Myometrial cell (primary cell): Measurements from ENCODE around the gene TMEM256. TPM values are rescaled to one million over a fixed set of nuclear protein-coding genes. Genes with fewer than 3 reads are reported as not detected.

Experiments used
- total RNA-seq: library from RNA; depleted of rRNA; stranded (reverse); fragments of >200 nt; gene quantifications from 2 replicates; pipeline ENCODE4 v1.2.3, GENCODE V29; 2015

The TMEM256 gene
- total RNA-seq = 160 and 240 TPM in 2 replicates

GRCh38 chr17:7403977-7404736, at the start of gene TMEM256:
Gene TMEM256, minus strand, starts transcription at chr17:7404097. Its CDS starts 13 bp downstream, at chr17:7404084.

GRCh38 chr17:7444682-7445618, 41.1 kb upstream of the TMEM256 start, which contains the start of gene CHRNB1:
Gene CHRNB1, plus strand, starts transcription at chr17:7445061. Its CDS starts 67 bp downstream, at chr17:7445128.

GRCh38 chr17:7439462-7440112, 35.7 kb upstream of the TMEM256 start, which contains the start of gene FGF11:
Gene FGF11, plus strand, starts transcription at chr17:7439512. Its CDS starts 109 bp downstream, at chr17:7439621.

GRCh38 chr17:7428557-7428956, 24.7 kb upstream of the TMEM256 start, which contains the start of gene SPEM3:
Gene SPEM3, plus strand, starts transcription at chr17:7428857. Its CDS starts 46 bp downstream, at chr17:7428903.

GRCh38 chr17:7425316-7425715, 21.4 kb upstream of the TMEM256 start, which contains the start of gene SPEM2:
Gene SPEM2, plus strand, starts transcription at chr17:7425616. Its CDS starts 73 bp downstream, at chr17:7425689.

GRCh38 chr17:7419819-7420610, 16.1 kb upstream of the TMEM256 start, which contains the start of gene SPEM1:
Gene SPEM1, plus strand, starts transcription at chr17:7420324. Its CDS starts 61 bp downstream, at chr17:7420385.

GRCh38 chr17:7407485-7408251, 3.8 kb upstream of the TMEM256 start, which contains the start of gene NLGN2:
Gene NLGN2, plus strand, starts transcription at chr17:7407845. Its CDS starts 411 bp downstream, at chr17:7408256.

GRCh38 chr17:7394452-7395191, 9.3 kb downstream of the TMEM256 start, which contains the start of gene PLSCR3:
Gene PLSCR3, minus strand, starts transcription at chr17:7394525. Its CDS starts 415 bp downstream, at chr17:7394110.

GRCh38 chr17:7380855-7381683, 22.8 kb downstream of the TMEM256 start, which contains the start of gene TNK1:
Gene TNK1, plus strand, starts transcription at chr17:7381089. Its CDS starts 1,838 bp downstream, at chr17:7382927.

GRCh38 chr17:7355053-7355452, 48.8 kb downstream of the TMEM256 start, which contains the start of gene TMEM95:
Gene TMEM95, plus strand, starts transcription at chr17:7355156. Its CDS starts 49 bp downstream, at chr17:7355205.

Other genes with a start within 250 kb of the TMEM256 start
- 3.5 TPM in 1 of 2 replicates, not detected in the other for gene ASGR1, start 224.7 kb downstream of the TMEM256 start, total RNA-seq
- 13.3 and 14.0 TPM in 2 replicates for gene DLG4, start 184.3 kb downstream of the TMEM256 start, total RNA-seq
- gene ACADVL, start 184.2 kb downstream of the TMEM256 start, total RNA-seq = 227 and 236 TPM in 2 replicates
- 57.9 and 59.5 TPM in 2 replicates for gene DVL2, start 169.6 kb downstream of the TMEM256 start, total RNA-seq
- 31.1 and 86.7 TPM in 2 replicates for gene PHF23, start 164.6 kb downstream of the TMEM256 start, total RNA-seq
- gene GABARAP, start 161.6 kb downstream of the TMEM256 start, total RNA-seq = 153 and 283 TPM in 2 replicates
- gene CTDNEP1, start 152.4 kb downstream of the TMEM256 start, total RNA-seq = 45.3 and 48.7 TPM in 2 replicates
- 38.6 and 43.2 TPM in 2 replicates for gene ELP5, start 151.9 kb downstream of the TMEM256 start, total RNA-seq
- 60.3 and 62.3 TPM in 2 replicates for gene CLDN7, start 141.6 kb downstream of the TMEM256 start, total RNA-seq
- gene SLC2A4, start 122.4 kb downstream of the TMEM256 start, total RNA-seq = not detected in 2 replicates
- not detected in 2 replicates for gene YBX2, start 109.5 kb downstream of the TMEM256 start, total RNA-seq
- gene EIF5A, start 96.5 kb downstream of the TMEM256 start, total RNA-seq = 986 and 1,002 TPM in 2 replicates
- gene GPS2, start 88.7 kb downstream of the TMEM256 start, total RNA-seq = 68.2 and 94.6 TPM in 2 replicates
- 9.2 and 11.7 TPM in 2 replicates for gene NEURL4, start 74.8 kb downstream of the TMEM256 start, total RNA-seq
- 0.71 and 2.3 TPM in 2 replicates for gene ACAP1, start 67.6 kb downstream of the TMEM256 start, total RNA-seq
- gene KCTD11, start 51.9 kb downstream of the TMEM256 start, total RNA-seq = 15.6 and 17.5 TPM in 2 replicates
- gene TMEM95, start 48.9 kb downstream of the TMEM256 start, total RNA-seq = not detected in 2 replicates
- gene TNK1, start 23.0 kb downstream of the TMEM256 start, total RNA-seq = 0.18 and 0.29 TPM in 2 replicates
- 60.4 and 85.3 TPM in 2 replicates for gene PLSCR3, start 9.6 kb downstream of the TMEM256 start, total RNA-seq
- 18.3 and 20.2 TPM in 2 replicates for gene NLGN2, start 3.7 kb upstream of the TMEM256 start, total RNA-seq
- not detected in 2 replicates for gene SPEM1, start 16.2 kb upstream of the TMEM256 start, total RNA-seq
- not detected in 2 replicates for gene SPEM2, start 21.5 kb upstream of the TMEM256 start, total RNA-seq
- gene SPEM3, start 24.8 kb upstream of the TMEM256 start, total RNA-seq = not detected in 2 replicates
- gene TMEM102, start 31.3 kb upstream of the TMEM256 start, total RNA-seq = 1.7 and 3.4 TPM in 2 replicates
- gene FGF11, start 35.4 kb upstream of the TMEM256 start, total RNA-seq = 0.29 and 1.1 TPM in 2 replicates
- gene CHRNB1, start 41.0 kb upstream of the TMEM256 start, total RNA-seq = 3.5 and 7.1 TPM in 2 replicates
- gene ZBTB4, start 75.5 kb upstream of the TMEM256 start, total RNA-seq = 23.2 and 24.2 TPM in 2 replicates
- gene SLC35G6, start 77.3 kb upstream of the TMEM256 start, total RNA-seq = not detected in 2 replicates
- gene POLR2A, start 80.3 kb upstream of the TMEM256 start, total RNA-seq = 44.7 and 56.2 TPM in 2 replicates
- gene TNFSF12, start 145.0 kb upstream of the TMEM256 start, total RNA-seq = 30.6 and 36.5 TPM in 2 replicates
- gene TNFSF13, start 154.7 kb upstream of the TMEM256 start, total RNA-seq = 0.53 and 6.1 TPM in 2 replicates
- gene SENP3, start 157.8 kb upstream of the TMEM256 start, total RNA-seq = 71.2 and 76.1 TPM in 2 replicates
- gene CD68, start 175.5 kb upstream of the TMEM256 start, total RNA-seq = 47.6 and 49.6 TPM in 2 replicates
- 280 and 394 TPM in 2 replicates for gene MPDU1, start 179.8 kb upstream of the TMEM256 start, total RNA-seq
- 2.5 TPM in 1 of 2 replicates, not detected in the other for gene SOX15, start 186.0 kb upstream of the TMEM256 start, total RNA-seq
- gene FXR2, start 210.8 kb upstream of the TMEM256 start, total RNA-seq = 38.8 and 64.9 TPM in 2 replicates
- 43.4 and 46.1 TPM in 2 replicates for gene SAT2, start 223.7 kb upstream of the TMEM256 start, total RNA-seq
- gene SHBG, start 226.0 kb upstream of the TMEM256 start, total RNA-seq = 11.8 TPM in 1 of 2 replicates, not detected in the other
- not detected in 2 replicates for gene ATP1B2, start 246.8 kb upstream of the TMEM256 start, total RNA-seq